HepG2 (cell line): ENCODE data around the gene ZNF665. TPM values are rescaled to one million over a fixed set of nuclear protein-coding genes. Genes with fewer than 3 reads are reported as not detected.
A peak's percentile ranks its signal among the peaks of the same experiment; 100 is the strongest.

ENCODE experiments used
- ATAC-seq: fragments of 200-7000 bp; cut with Tn5 transposase; 3 replicates; pipeline ENCODE4 v1.9.1; 2020; ENCODE audit warnings: mild to moderate bottlenecking, moderate library complexity
- BruUV-seq: library from RNA; stranded (reverse); fragments of 400-500 nt; replicated peaks from 2 replicates; lab custom pipeline; 2021; lab: Mats Ljungman, UMichigan
- CTCF ChIA-PET: fragments of 300-600 bp; formaldehyde crosslinking; extraction: SDS; loops from one replicate; lab custom pipeline; 2021; ENCODE audit warnings: low total read pairs, inconsistent platforms, low intra/inter-chr PET ratio; lab: Yijun Ruan, JAX
- POLR2A ChIA-PET: fragments of 350-600 bp; sonication (Branson Sonifier 250); formaldehyde crosslinking; loops from one replicate; lab custom pipeline; 2020; ENCODE audit warnings: antibody characterized with exemption, inconsistent platforms; lab: Yijun Ruan, JAX
- DNase-seq: peaks from one replicate; pipeline ENCODE4 v3.0.0-alpha.2; 2015; ENCODE audit warnings: low spot score
- FAIRE-seq: peaks from 3 replicates; lab custom pipeline; 2011; peaks lifted over from hg19 to GRCh38; lab: Jason Lieb, UNC
- H2AFZ ChIP-seq: one replicate; pipeline ENCODE4 v1.6.1; 2011; ENCODE audit warnings: low read length, inconsistent platforms
- H3K27ac ChIP-seq: fragments of 300-600 bp; 3 replicates; pipeline ENCODE4 v1.8.0; 2011; ENCODE audit warnings: mixed run types, mild to moderate bottlenecking, mixed read lengths, low read length, inconsistent platforms; ENCODE audit not compliant: insufficient read depth; ENCODE audit errors: extremely low read length
- H3K27me3 ChIP-seq, 2 experiments: fragments of 200-600 bp in 1 of 2; 2 replicates in 1 of 2; 3 replicates in 1 of 2; pipeline versions ENCODE4 v1.6.0 to v1.8.0; 2011; ENCODE audit warnings: low read length in 2 of 2, mild to moderate bottlenecking in 2 of 2, moderate library complexity in 2 of 2, inconsistent platforms in 1 of 2; ENCODE audit not compliant: insufficient read depth in 2 of 2, control insufficient read depth in 1 of 2
- H3K36me3 ChIP-seq, 2 experiments: fragments of 200-600 bp in 1 of 2; replicated peaks in 1 of 2; 2 replicates in 1 of 2; 3 replicates in 1 of 2; pipeline versions ENCODE4 v1.5.1 to v1.8.0; 2011; ENCODE audit warnings: low read length in 2 of 2, inconsistent platforms in 1 of 2; ENCODE audit not compliant: insufficient read depth in 2 of 2, control insufficient read depth in 1 of 2
- H3K4me1 ChIP-seq: 2 replicates; pipeline ENCODE4 v1.5.1; 2012; ENCODE audit warnings: low read length, inconsistent platforms; ENCODE audit not compliant: insufficient read depth
- H3K4me2 ChIP-seq: 2 replicates; pipeline ENCODE4 v1.6.0; 2011; ENCODE audit warnings: low read depth, low read length, inconsistent platforms
- H3K4me3 ChIP-seq, 3 experiments: fragments of 200-600 bp in 1 of 3; sonication (generic), shearing (Covaris generic) in 1 of 3; replicated peaks in 1 of 3; 2 replicates each; pipeline ENCODE4 v1.5.1; 2011 to 2016; ENCODE audit warnings: low read length in 3 of 3, inconsistent platforms in 2 of 3, low read depth in 2 of 3, mild to moderate bottlenecking in 2 of 3, control low read depth in 1 of 3, mixed read lengths in 1 of 3; ENCODE audit not compliant: insufficient read depth in 1 of 3
- H3K79me2 ChIP-seq: one replicate; pipeline ENCODE4 v1.6.1; 2011; ENCODE audit warnings: low read length, inconsistent platforms; ENCODE audit not compliant: insufficient read depth
- H3K9ac ChIP-seq: 2 replicates; pipeline ENCODE4 v1.6.0; 2011; ENCODE audit warnings: mild to moderate bottlenecking, low read depth, low read length, inconsistent platforms; ENCODE audit not compliant: insufficient read depth
- H3K9me3 ChIP-seq: 2 replicates; pipeline ENCODE4 v1.5.1; 2012; ENCODE audit warnings: mild to moderate bottlenecking, low read length
- H4K20me1 ChIP-seq: 2 replicates; pipeline ENCODE4 v1.6.0; 2011; ENCODE audit warnings: inconsistent platforms, mild to moderate bottlenecking, low read length, moderate library complexity; ENCODE audit not compliant: insufficient read depth
- BCL6 ChIP-seq: IDR thresholded peaks from 2 replicates; pipeline ENCODE4 v1.6.1; 2016; ENCODE audit warnings: missing genetic modification reagents, missing compliant biosample characterization
- CEBPB ChIP-seq: IDR thresholded peaks from 2 replicates; pipeline ENCODE4 v1.6.1; 2011; ENCODE audit warnings: low read depth, low read length, improper control_type of control experiment, borderline replicate concordance
- HNF1B ChIP-seq: sonication (generic); formaldehyde crosslinking; IDR thresholded peaks from 2 replicates; pipeline ENCODE4 v1.5.1; 2020; ENCODE audit warnings: mild to moderate bottlenecking, moderate library complexity, missing genetic modification reagents
- KAT7 ChIP-seq: IDR thresholded peaks from 2 replicates; pipeline ENCODE4 v1.6.1; 2018; ENCODE audit warnings: borderline replicate concordance, missing compliant biosample characterization
- RFX1 ChIP-seq: fragments of 450-650 bp; IDR thresholded peaks from 2 replicates; pipeline ENCODE4 v1.6.1; 2017
- TBL1XR1 ChIP-seq: fragments of 150-350 bp; IDR thresholded peaks from 2 replicates; pipeline ENCODE4 v1.6.1; 2014; ENCODE audit warnings: borderline replicate concordance, low read length; ENCODE audit not compliant: partially characterized antibody
- ZBTB25 ChIP-seq: IDR thresholded peaks from 2 replicates; pipeline ENCODE4 v1.6.1; 2018; ENCODE audit warnings: missing genetic modification reagents
- WGBS: methylation state at CpG from one replicate; pipeline ENCODE4 v1.1.6; 2017; ENCODE audit warnings: low lambda C conversion rate; 5-methylcytosine and 5-hydroxymethylcytosine counted together
- in situ Hi-C: cut with HindIII; loops from 2 replicates; pipeline ENCODE4 v1.10.0; 2017; ENCODE audit warnings: low pct_unique_long_range_greater_than_20kb; ENCODE audit not compliant: extremely low pct_ligation_motif_present
- intact Hi-C: fragments of 100-400 bp; cut with micrococcal nuclease; formaldehyde crosslinking; loops from one replicate; pipeline ENCODE4 v1.10.0; 2022; ENCODE audit not compliant: unreplicated experiment
- polyA plus RNA-seq, 8 experiments: library from polyadenylated mRNA; depleted of rRNA in 3 of 8; stranded (reverse) in 7 of 8; unstranded in 1 of 8; fragments of >200 nt; fragmentation: Illumina TruSeq in 4 of 8; extraction: Trizol in 4 of 8; gene quantifications; 2 replicates each; pipeline versions ENCODE4 v1.2.1 to v1.2.3, GENCODE V29; 2011 to 2016; ENCODE audit warnings: low read depth in 4 of 8, missing spikeins in 1 of 8, mixed read lengths in 1 of 8; ENCODE audit not compliant: insufficient read depth in 1 of 8
- total RNA-seq, 5 experiments: library from RNA; depleted of rRNA; stranded (reverse); fragments of >200 nt; fragmentation: Illumina TruSeq; extraction: Trizol; gene quantifications; 2 replicates each; pipeline ENCODE4 v1.2.3, GENCODE V29; 2016; ENCODE audit warnings: low read depth in 1 of 5

The ZNF665 gene
- total and polyA plus RNA-seq, 2 of the 13 experiments (the other 11 are each of a cell fraction or from before 2014, with no cell fraction given) = 0.45 to 0.49 TPM

- no peak for TF ChIP-seq TBL1XR1
- TF ChIP-seq ZBTB25 (CRISPR knock-in tag) = no peak
- no peak for TF ChIP-seq KAT7 (CRISPR knock-in tag)
- no peak for TF ChIP-seq BCL6 (CRISPR knock-in tag)
- TF ChIP-seq RFX1 = no peak
- Histone ChIP-seq H2AFZ (no peak overlapping the region), H3K36me3 (no peaks in the 10 kb centered on the region), H3K9ac (no peak overlapping the region), H3K27ac (no peak overlapping the region), H3K9me3 (peaks cover 62% of the 10 kb centered on the region), H3K27me3 (no peaks in the 10 kb centered on the region), H3K4me1 (peaks cover 14% of the 10 kb centered on the region; the same call in 1 of the 2 replicates), H3K4me2 (no peak overlapping the region), H3K4me3 (no peak overlapping the region), H4K20me1 (no peaks in the 10 kb centered on the region), H3K79me2 (no peaks in the 10 kb centered on the region)
- ChIA-PET CTCF (no interaction called here), POLR2A (no interaction called here)
- ATAC-seq = no peak
- in situ Hi-C loops (no loop called here), intact Hi-C loops (no loop called here)
- 2% methylated on average over 3 of the region's 3 CpGs for WGBS
- no peak for DNase-seq
- no peak for FAIRE-seq
- no TSS peak for BruUV-seq
Measured at GRCh38 chr19:53161123-53161522, 32.0 kb downstream of the ZNF665 start.

GRCh38 chr19:53160350-53160749, 32.8 kb downstream of the ZNF665 start:
- no peak overlapping the region for H3K4me2 ChIP-seq
- no peak for DNase-seq
- no peaks in the 10 kb centered on the region for H3K36me3 ChIP-seq
- no TSS peak for BruUV-seq
- intact Hi-C loops = no loop called here
- peaks cover 14% of the 10 kb centered on the region; the same call in 1 of the 2 replicates for H3K4me1 ChIP-seq
- POLR2A ChIA-PET = no interaction called here
- no peak overlapping the region for H3K27ac ChIP-seq
- no peak overlapping the region for H3K9ac ChIP-seq
- WGBS = 38% methylated on average over 3 of the region's 3 CpGs
- H3K27me3 ChIP-seq = no peaks in the 10 kb centered on the region
- H3K4me3 ChIP-seq = no peak overlapping the region
- 0 out of 2 replicates have a peak, but pooled peaks have one; percentile 31 for TF ChIP-seq CEBPB
- no peak for TF ChIP-seq HNF1B (CRISPR knock-in tag)
- TF ChIP-seq, all 625 proteins: peak for 1
- ATAC-seq = no peak
- CTCF ChIA-PET = no interaction called here
- FAIRE-seq = no peak
- in situ Hi-C loops = no loop called here
- Histone ChIP-seq H3K79me2 (no peaks in the 10 kb centered on the region), H2AFZ (no peak overlapping the region), H4K20me1 (no peaks in the 10 kb centered on the region), H3K9me3 (peaks cover 55% of the 10 kb centered on the region)
